NOMO-1 treated with DMSO at 0.1 percent for 48 hours (cell line): ENCODE measurements around the gene INHBC.
A peak's percentile ranks its signal among the peaks of the same experiment; 100 is the strongest.
"Not testable (repeated sequence)": the region's sequence is repeated elsewhere in the genome, so short reads cannot be mapped to it uniquely, and the experiment has no call there.

Experiments
- DNase-seq: peaks from one replicate; lab custom pipeline; 2025; ENCODE audit not compliant: unreplicated experiment; lab: John Stamatoyannopoulos, UW

INHBC gene

DNA sequence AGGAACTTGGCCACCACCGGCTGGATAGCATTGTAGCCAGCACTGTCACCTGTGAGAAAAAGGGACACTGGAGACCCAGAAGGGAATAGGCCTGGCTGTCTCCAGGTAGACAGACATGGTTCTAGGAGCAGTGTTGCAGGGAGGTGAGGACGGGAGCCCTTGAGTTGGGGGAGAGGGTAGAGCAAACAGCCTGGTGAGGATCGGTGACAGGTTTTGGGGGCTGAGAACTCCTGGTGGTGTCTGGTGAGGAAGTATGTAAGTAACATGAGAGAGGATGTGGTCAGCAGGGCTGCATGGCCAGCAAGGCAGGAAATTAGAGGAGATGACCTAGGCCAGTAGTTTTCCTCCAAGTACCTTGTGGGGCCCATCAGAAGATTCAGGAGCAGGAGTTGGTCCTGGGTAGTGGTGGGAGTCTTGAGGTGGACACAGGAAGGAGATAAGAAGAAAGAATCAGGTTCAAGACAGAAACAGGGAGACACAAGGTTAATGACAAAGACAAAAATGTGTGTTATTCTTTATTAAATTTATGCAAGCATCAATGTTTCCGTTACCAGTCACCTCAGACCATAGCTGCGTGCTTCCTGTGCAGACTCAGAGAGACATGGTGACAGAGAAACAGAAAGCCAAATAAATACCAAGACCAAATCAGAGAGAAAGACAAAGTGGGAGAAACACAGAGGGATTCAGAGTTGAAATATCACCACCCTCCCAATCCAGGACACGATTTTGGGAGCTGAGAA lies 45.0 kb downstream of the INHBC start, which contains the start of gene ARHGAP9:
TSS of gene ARHGAP9 (minus strand) at position 491 of the 740 bp plus-strand sequence. CDS start at position 31, 460 bp downstream.
- DNase-seq = no peak

DNA sequence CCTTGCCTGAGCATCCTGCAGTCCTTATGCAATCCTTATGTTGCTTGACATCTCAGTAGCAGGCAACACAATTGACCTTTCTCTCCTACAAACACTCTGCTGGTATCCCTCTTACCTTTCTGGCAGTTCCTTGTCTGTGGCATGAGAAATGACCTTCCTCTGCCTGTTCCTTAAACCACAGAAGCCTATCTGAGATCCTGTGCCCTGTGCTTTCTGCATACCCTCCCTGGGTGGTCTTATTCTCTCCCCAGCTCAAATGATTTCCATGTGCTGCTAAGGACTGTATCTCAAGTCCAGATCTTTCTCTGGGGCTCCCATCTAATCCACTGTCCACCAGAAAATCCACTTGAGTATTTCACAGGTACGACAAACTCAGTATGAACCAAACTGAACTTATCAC lies 47.1 kb downstream of the INHBC start:
- no peak for DNase-seq

DNA sequence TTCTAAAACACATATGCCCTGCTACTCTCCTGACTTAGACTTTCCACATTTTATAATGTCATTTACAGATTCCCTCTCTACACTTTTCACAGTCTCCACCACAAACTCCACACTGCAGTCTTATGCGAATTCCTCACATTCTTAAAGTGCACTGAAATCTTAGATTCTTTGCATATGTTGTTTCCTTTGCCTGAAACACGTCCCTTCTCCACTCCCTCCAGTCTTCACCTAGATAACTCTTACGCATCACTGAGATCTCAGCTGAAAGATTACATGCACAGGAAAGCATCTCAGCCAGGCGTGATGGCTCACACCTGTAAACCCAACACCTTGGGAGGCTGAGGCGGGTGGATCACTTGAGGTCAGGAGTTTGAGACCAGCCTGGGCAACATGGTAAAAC lies 48.9 kb downstream of the INHBC start:
- DNase-seq = no peak

DNA sequence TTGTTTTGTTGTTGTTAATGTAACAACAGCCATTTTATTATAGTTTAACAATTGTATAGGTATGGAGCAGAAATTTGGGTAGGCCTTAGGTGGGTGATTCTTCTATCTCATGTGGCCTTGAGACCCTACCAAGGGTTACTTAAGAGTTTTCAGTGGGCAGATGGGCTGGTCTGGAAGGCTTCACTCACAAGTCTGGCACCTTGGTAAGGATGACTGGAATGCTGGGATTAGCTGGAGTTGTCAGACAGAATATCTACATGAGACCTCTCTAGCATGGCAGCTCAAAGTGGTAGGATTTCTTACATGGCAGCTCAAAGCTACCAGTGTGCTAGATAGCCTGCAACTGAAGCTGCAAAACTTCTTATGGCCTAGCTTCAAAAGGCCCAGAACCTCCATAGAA lies 51.1 kb downstream of the INHBC start:
- no peak for DNase-seq

DNA sequence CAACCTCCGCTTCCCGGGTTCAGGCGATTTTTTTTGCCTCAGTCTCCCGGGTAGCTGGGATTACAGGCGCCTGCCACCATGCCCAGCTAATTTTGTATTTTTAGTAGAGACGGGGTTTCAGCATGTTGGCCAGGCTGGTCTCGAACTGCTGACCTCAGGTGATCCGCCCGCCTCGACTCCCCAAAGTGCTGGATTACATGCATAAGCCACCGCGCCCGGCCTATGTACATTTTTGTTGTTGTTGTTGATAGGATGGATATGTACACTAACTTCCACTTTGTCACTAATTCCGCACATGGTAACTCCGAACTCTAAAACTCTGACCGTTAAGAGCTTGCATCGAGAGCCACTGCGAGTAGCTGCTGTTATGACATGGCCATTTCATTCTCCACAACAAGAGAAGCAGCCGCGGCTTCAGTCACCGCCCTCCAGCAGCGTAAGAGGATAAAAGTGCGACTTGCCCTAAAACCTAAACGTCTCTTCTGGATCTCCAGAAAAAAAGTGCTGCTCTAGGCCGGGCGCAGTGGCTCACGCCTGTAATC lies 52.5 kb downstream of the INHBC start:
- no peak for DNase-seq

DNA sequence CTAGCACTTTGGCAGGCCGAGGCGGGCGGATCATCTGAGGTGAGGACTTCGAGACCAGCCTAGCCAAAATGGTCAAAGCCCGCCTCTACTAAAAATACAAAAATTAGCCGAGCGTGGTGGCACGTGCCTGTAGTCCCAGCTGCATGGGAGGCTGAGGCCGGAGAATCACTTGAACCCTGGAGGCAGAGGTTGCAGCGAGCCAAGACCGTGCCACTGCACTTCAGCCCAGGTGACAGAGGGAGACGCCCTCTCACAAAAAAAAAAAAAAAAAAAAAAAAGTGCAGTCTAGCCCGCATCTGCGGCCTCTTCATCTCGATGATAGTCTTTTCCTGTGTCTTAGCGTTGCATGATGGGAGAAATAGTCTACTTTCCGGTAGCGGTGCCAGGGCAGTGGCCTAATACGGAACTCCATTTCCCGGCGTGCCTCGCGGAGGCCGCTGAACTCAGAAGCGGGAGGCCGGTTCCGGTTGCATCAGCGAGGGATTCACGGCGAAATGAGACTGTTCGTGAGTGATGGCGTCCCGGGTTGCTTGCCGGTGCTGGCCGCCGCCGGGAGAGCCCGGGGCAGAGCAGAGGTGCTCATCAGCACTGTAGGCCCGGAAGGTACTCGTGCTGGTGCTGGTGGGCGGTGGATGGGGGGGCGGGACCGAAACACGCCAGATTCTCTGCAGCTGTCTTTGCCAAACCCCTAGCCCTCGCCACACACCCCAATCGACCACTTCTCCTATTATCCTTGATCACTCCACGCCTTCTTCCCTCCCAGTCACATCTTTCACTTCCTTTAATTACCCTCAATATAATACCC lies 53.2 kb downstream of the INHBC start, which contains the start of gene MARS1:
TSS of gene MARS1 (plus strand) at position 472 of the 805 bp plus-strand sequence. CDS start at position 495, 23 bp downstream.
- peak; percentile 98 for DNase-seq

DNA sequence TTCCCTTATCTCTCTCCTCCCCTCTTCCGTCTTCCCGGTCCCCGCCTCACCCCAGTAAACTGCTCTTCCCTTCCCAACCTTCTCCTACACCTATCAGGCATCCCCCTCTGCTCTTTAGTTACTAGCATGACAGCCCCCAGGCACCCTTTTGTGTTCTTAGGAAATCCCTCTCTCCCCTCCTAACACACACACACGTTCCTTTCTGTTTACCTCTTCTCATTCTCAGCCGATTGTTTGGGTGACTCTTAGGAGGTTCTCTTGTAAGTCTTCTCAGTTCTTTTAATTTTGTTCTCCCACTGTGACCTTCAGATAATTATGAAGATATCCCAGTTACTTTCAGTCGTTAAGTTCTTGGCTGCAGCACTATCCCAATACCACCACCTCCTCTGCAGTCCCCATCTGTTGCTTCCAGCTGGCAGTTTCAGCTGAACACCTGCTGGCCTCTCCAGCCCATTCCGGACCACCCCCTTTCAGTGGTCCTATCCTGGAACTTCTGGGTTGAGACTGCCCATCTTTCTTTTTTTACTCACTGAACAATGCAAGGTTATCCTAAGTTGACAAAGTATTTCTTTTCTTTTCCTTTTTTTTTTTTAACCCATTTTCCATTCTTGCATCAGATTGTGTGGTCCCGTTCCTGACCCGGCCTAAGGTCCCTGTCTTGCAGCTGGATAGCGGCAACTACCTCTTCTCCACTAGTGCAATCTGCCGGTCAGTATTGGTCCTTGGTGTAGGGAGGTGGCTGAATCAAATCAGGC lies 54.0 kb downstream of the INHBC start:
- no peak for DNase-seq

DNA sequence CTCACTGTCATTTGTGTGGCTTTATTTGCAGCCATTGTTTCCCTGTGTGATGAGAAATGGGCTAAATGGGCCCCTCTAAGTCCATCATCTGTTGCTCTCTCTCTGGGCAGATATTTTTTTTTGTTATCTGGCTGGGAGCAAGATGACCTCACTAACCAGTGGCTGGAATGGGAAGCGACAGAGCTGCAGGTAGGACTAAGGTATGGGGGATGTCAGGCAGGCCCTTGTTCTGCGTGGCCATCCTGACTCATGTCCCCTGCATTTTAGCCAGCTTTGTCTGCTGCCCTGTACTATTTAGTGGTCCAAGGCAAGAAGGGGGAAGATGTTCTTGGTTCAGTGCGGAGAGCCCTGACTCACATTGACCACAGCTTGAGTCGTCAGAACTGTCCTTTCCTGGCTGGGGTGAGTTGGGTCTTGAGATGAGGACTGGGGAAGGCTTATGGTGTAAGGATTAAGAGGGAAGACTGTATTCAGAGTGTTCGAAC lies 54.6 kb downstream of the INHBC start:
- DNase-seq = no peak

DNA sequence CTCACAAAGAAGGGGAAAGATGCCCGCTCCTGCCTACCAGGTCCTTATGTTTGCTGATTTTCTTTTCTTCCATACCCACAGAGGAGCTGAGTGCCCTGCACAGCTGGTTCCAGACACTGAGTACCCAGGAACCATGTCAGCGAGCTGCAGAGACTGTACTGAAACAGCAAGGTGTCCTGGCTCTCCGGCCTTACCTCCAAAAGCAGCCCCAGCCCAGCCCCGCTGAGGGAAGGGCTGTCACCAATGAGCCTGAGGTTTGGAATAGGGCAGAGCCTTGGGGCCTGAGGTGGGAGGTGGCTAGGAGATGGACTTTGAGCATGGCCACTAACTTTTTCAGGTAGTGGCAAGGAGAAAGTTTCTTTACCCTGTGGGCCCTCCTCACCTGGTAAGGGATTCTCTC lies 55.5 kb downstream of the INHBC start:
- DNase-seq = no peak

DNA sequence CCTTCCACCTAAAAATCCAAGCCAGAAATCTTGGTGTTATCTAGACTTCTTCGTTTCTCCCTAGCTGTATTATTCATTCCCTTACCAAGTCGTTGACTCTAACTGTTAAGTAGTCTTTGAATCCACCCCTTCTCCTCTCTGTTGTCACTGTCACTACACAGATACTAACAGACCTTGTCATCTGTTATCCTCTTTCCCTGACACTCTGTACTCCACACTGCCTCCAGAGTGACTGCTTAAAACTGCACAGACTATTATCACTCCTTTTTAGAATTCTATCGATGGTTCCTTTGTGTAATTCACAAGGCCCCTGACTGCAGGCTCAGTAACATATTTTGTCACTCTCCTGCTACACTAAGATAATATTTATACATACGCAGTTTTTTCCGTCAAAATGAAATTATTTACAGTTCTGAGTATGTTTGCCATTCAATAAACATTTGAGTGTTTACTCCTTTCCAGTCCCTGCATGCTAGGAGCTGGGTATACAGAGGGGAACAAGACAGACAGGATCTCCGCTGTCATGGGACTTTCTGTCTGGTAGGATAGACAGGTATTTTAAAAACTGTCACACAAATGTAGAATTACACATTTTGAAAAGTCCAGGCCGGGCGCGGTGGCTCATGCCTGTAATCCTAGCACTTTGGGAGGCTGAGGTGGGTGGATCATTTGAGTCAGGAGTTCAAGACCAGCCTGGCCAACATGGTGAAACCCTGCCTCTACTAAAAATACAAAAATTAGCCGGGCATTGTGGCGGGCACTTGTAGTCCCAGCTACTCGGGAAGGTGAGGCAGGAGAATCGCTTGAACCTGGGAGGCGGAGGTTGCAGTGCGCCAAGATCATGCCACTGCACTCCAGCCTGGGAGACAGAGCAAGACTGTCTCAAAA lies 57.1 kb downstream of the INHBC start:
- DNase-seq = peak; percentile 3

DNA sequence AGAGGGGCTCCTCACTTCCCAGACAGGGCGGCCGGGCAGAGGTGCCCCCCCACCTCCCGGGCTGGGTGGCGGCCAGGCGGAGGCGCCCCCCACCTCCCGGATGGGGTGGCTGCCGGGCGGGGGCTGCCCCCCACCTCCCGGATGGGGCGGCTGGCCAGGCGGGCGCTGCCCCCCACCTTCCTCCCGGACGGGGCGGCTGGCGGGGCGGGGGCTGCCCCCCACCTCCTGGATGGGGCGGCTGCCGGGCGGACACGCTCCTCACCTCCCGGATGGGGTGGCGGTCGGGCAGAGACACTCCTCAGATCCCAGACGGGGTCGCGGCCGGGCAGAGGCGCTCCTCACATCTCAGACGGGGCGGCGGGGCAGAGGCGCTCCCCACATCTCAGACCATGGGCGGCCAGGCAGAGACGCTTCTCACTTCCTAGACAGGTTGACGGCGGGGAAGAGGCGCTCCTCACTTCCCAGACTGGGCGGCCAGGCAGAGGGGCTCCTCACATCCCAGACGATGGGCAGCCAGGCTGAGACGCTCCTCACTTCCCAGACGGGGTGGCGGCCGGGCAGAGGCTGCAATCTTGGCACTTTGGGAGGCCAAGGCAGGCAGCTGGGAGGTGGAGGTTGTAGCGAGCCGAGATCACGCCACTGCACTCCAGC lies 60.6 kb downstream of the INHBC start:
- DNase-seq = not testable (repeated sequence)

DNA sequence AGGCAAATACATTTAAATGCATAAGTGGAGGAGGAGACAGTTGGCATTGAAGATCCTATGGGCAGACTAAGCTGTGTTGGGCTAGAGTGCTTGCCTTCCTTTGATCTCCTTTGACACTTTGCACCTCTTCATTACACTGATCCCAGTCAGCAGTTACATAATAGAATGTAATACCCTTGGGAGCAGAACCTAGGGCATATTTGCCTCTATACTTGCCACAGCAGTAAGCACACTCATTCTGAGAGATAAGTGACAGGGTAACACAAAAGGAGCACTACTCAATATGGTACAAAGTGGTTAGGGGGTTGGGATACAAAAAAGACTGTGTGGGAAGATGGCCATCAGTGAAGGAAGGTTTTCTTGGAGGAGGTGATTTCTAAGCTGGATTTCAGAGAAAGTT lies 62.2 kb downstream of the INHBC start:
- no peak for DNase-seq

DNA sequence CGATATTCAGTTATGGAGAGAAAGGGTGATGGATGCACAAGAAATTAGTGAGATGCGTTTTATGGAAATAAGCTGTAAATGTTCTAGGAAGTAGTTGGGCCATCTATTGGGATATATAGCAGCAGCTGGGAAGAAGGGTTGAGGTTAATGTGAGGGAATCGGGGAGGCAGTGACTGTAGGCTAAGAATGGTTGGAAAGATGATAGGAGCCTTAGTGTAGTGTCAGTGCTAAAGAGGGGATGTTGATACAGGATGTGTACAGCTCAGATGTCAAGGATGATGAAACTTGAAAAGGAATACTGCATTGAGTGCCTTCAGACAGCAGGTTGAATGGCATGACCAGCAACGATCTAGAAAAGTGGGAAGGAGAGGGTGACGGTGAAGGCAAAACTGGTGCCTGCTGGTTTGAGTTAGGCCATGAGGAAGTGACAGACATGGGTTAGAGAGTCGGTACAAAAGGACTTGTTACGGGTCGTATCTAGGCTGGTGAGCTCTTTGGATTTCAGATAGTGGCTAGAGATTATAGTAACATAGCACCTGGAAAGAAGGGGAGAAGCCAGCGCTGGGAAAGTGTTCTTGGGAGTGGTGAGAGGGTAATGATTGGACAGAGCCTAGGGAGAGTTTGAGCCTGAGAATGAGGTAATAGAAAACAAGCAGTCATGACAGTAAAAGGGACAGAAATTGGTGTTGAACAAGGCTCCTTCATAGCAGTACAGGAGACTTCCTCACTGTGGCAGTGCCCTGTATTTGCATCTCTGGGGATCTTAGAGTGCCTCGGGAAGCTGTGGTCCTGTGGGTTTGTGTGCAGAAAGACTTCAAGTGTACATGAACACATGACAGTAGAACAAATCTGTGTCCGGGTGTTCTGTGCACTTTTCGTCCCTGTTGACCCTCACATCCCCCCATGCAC lies 62.9 kb downstream of the INHBC start:
- DNase-seq = no peak

DNA sequence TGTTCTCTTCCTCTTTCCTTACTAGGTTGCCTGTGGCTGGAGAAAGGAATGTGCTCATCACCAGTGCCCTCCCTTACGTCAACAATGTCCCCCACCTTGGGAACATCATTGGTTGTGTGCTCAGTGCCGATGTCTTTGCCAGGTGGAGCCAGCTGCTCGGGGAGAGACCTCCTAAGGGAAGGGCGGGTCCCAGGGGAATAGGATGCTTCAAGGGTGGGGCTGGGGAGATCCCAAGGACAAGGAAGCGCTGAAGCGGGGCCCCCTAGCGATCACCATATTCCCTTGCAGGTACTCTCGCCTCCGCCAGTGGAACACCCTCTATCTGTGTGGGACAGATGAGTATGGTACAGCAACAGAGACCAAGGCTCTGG lies 63.5 kb downstream of the INHBC start:
- no peak for DNase-seq

DNA sequence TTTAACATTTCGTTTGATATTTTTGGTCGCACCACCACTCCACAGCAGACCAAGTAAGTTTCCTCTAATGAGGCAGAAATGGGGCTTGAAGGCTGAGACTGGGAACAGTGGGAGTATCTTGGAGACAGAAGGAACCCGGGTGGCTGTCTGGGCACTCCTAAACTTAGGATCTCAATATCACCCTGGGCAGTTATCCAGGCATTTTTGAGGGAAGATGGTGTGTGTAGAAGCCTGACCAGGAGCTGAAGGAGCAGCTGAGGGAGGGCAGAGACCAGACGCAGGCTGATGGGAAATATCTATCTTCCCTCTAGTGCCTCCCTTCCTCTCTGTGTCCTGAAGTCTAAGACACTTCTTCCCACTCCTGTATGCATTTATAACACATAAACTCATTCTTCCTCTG lies 64.0 kb downstream of the INHBC start:
- DNase-seq = no peak

DNA sequence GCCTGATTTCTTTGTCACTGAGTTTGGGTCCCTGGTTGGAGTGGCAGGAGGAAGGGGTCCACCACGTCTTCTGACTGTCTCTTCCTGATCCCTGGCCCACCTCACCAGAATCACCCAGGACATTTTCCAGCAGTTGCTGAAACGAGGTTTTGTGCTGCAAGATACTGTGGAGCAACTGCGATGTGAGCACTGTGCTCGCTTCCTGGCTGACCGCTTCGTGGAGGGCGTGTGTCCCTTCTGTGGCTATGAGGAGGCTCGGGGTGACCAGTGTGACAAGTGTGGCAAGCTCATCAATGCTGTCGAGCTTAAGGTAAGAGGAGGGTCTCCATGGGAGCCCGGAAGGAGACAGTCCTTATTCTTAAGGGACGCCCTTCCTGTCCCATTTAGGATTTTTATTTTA lies 65.6 kb downstream of the INHBC start:
- DNase-seq = no peak
